Endodermal cell (in vitro differentiated cells): ENCODE measurements around the gene DBNDD2. TPM values are rescaled to one million over a fixed set of nuclear protein-coding genes. Genes with fewer than 3 reads are reported as not detected.

Experiments
- DNase-seq: peaks from one replicate; pipeline ENCODE4 v3.0.0-alpha.2; 2017
- H3K27ac ChIP-seq: 2 replicates; pipeline ENCODE4 v1.5.1; 2013; ENCODE audit warnings: mild to moderate bottlenecking, low read depth, low read length, moderate library complexity
- H3K27me3 ChIP-seq: 2 replicates; pipeline ENCODE4 v1.6.1; 2013; ENCODE audit warnings: mild to moderate bottlenecking, low read length, moderate library complexity; ENCODE audit not compliant: insufficient read depth, control insufficient read depth, poor library complexity, severe bottlenecking
- H3K36me3 ChIP-seq: 2 replicates; pipeline ENCODE4 v1.7.0; 2013; ENCODE audit warnings: mild to moderate bottlenecking, low read length, moderate library complexity; ENCODE audit not compliant: control insufficient read depth, insufficient read depth
- H3K4me1 ChIP-seq: one replicate; pipeline ENCODE4 v1.7.0; 2013; ENCODE audit warnings: low read length; ENCODE audit not compliant: control insufficient read depth, insufficient read depth
- H3K4me3 ChIP-seq: 2 replicates; pipeline ENCODE4 v1.5.1; 2013; ENCODE audit warnings: mild to moderate bottlenecking, low read length, moderate library complexity
- H3K9ac ChIP-seq: 2 replicates; pipeline ENCODE4 v1.6.1; 2013; ENCODE audit warnings: mild to moderate bottlenecking, low read length, moderate library complexity; ENCODE audit not compliant: poor library complexity, severe bottlenecking; ENCODE audit errors: extremely low read depth
- H3K9me3 ChIP-seq: 2 replicates; pipeline ENCODE4 v1.6.1; 2013; ENCODE audit warnings: mild to moderate bottlenecking, low read length, moderate library complexity; ENCODE audit not compliant: control insufficient read depth
- H3K27ac Mint-ChIP-seq: 2 replicates; pipeline ENCODE4 v1.8.0; 2020; ENCODE audit warnings: mixed read lengths
- H3K27me3 Mint-ChIP-seq: 2 replicates; pipeline ENCODE4 v1.8.0; 2021; ENCODE audit warnings: mild to moderate bottlenecking, mixed read lengths; ENCODE audit not compliant: insufficient read depth
- H3K36me3 Mint-ChIP-seq: 2 replicates; pipeline ENCODE4 v1.8.0; 2020; ENCODE audit warnings: low read depth, mixed read lengths
- H3K4me1 Mint-ChIP-seq: 2 replicates; pipeline ENCODE4 v1.8.0; 2020; ENCODE audit warnings: mixed read lengths
- H3K4me3 Mint-ChIP-seq: 2 replicates; pipeline ENCODE4 v1.8.0; 2020; ENCODE audit warnings: mild to moderate bottlenecking, moderate library complexity, mixed read lengths
- H3K9me3 Mint-ChIP-seq: 2 replicates; pipeline ENCODE4 v1.8.0; 2020; ENCODE audit warnings: mild to moderate bottlenecking, mixed read lengths
- CTCF ChIP-seq: fragments of 200-600 bp; sonication (generic); conservative IDR thresholded peaks from 2 replicates; pipeline ENCODE4 v1.5.0; 2021; ENCODE audit warnings: antibody characterized with exemption, mild to moderate bottlenecking
- WGBS, 2 experiments: methylation state at CpG; one replicate each; pipeline versions ENCODE4 v1.1.5 to v1.1.7; 2013; ENCODE audit warnings: missing lambda C conversion rate in 2 of 2, mixed read lengths in 1 of 2; ENCODE audit not compliant: insufficient coverage in 1 of 2, insufficient read length in 1 of 2; 5-methylcytosine and 5-hydroxymethylcytosine counted together
- total RNA-seq, 2 donors: library from RNA; stranded (reverse); fragmentation: NEBNext Ultra II Directional in 1 of 2; extraction: Animal tissue kit (Norgen Biotek cat#: 25700) in 1 of 2; gene quantifications; 2 replicates in 1 of 2; 3 replicates in 1 of 2; pipeline ENCODE4 v1.2.1, GENCODE V29; 2021

The DBNDD2 gene
- total RNA-seq, 2 donors from 2014 or later = 63.2 to 69.1 TPM

- Histone ChIP-seq H3K9ac (no peak overlapping the region), H3K9me3 (no peaks in the 10 kb centered on the region), H3K27me3 (no peaks in the 10 kb centered on the region), H3K36me3 (no peaks in the 10 kb centered on the region), H3K27ac (no peak overlapping the region), H3K4me3 (no peak overlapping the region), H3K4me1 (peaks cover 20% of the 10 kb centered on the region)
- H3K27ac Mint-ChIP-seq = no peak overlapping the region
- H3K4me3 Mint-ChIP-seq = no peak overlapping the region
- no peak for DNase-seq
- no peaks in the 10 kb centered on the region for H3K36me3 Mint-ChIP-seq
- no peak for TF ChIP-seq CTCF
- H3K4me1 Mint-ChIP-seq = peaks cover 70% of the 10 kb centered on the region
- H3K9me3 Mint-ChIP-seq = no peaks in the 10 kb centered on the region
- no peaks in the 10 kb centered on the region for H3K27me3 Mint-ChIP-seq
Measured at GRCh38 chr20:45444050-45444449, 36.0 kb downstream of the DBNDD2 start.

- no peak overlapping the region for H3K27ac Mint-ChIP-seq
- no peaks in the 10 kb centered on the region for H3K27me3 Mint-ChIP-seq
- no peaks in the 10 kb centered on the region for H3K36me3 ChIP-seq
- H3K9me3 ChIP-seq = no peaks in the 10 kb centered on the region
- no peaks in the 10 kb centered on the region for H3K36me3 Mint-ChIP-seq
- H3K4me1 Mint-ChIP-seq = peaks cover 75% of the 10 kb centered on the region
- 75 to 79% methylated on average over 4 to 7 of the region's 7 CpGs for WGBS, 2 experiments
- H3K4me3 ChIP-seq = no peak overlapping the region
- H3K9me3 Mint-ChIP-seq = no peaks in the 10 kb centered on the region
- TF ChIP-seq CTCF = peak; percentile 87
- H3K27me3 ChIP-seq = no peaks in the 10 kb centered on the region
- no peak overlapping the region for H3K27ac ChIP-seq
- peaks cover 29% of the 10 kb centered on the region for H3K4me1 ChIP-seq
- H3K9ac ChIP-seq = no peak overlapping the region
- DNase-seq = peak; percentile 90
- H3K4me3 Mint-ChIP-seq = no peak overlapping the region
Measured at GRCh38 chr20:45445805-45446562, 37.9 kb downstream of the DBNDD2 start.

GRCh38 chr20:45448270-45448669, 40.2 kb downstream of the DBNDD2 start:
- H3K9me3 Mint-ChIP-seq = no peaks in the 10 kb centered on the region
- peaks cover 16% of the 10 kb centered on the region for H3K4me1 ChIP-seq
- WGBS, 2 experiments = 80 to 92% methylated on average over 1 to 5 of the region's 6 CpGs
- H3K4me1 Mint-ChIP-seq = peaks cover 56% of the 10 kb centered on the region
- H3K9ac ChIP-seq = no peak overlapping the region
- H3K27ac ChIP-seq = no peak overlapping the region
- H3K4me3 Mint-ChIP-seq = no peak overlapping the region
- H3K27me3 Mint-ChIP-seq = no peaks in the 10 kb centered on the region
- H3K9me3 ChIP-seq = no peaks in the 10 kb centered on the region
- H3K36me3 Mint-ChIP-seq = no peaks in the 10 kb centered on the region
- no peaks in the 10 kb centered on the region for H3K27me3 ChIP-seq
- H3K36me3 ChIP-seq = no peaks in the 10 kb centered on the region
- TF ChIP-seq CTCF = no peak
- H3K4me3 ChIP-seq = no peak overlapping the region
- DNase-seq = no peak
- no peak overlapping the region for H3K27ac Mint-ChIP-seq
